Measurements from ENCODE around the gene RFX7.
"Not testable (repeated sequence)": the region's sequence is repeated elsewhere in the genome, so short reads cannot be mapped to it uniquely, and the experiment has no call there.

RFX7 gene

DNA sequence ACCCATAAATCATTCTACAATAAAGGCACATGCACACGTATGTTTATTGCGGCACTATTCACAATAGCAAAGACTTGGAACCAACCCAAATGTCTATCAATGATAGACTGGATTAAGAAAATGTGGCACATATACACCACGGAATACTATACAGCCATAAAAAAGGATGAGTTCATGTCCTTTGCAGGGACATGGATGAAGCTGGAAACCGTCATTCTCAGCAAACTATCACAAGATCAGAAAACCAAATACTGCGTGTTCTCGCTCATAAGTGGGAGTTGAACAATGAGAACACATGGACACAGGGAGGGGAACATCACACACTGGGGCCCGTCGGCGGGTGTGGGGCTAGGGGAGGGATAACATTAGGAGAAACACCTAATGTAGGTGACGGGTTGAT lies 88.4 kb downstream of the RFX7 start:
- TF ChIP-seq ZNF146 (tag by site-specific recombination; IDR thresholded peaks at IDR 0.05): peak; percentile 84
- TF ChIP-seq, protein P1, sequence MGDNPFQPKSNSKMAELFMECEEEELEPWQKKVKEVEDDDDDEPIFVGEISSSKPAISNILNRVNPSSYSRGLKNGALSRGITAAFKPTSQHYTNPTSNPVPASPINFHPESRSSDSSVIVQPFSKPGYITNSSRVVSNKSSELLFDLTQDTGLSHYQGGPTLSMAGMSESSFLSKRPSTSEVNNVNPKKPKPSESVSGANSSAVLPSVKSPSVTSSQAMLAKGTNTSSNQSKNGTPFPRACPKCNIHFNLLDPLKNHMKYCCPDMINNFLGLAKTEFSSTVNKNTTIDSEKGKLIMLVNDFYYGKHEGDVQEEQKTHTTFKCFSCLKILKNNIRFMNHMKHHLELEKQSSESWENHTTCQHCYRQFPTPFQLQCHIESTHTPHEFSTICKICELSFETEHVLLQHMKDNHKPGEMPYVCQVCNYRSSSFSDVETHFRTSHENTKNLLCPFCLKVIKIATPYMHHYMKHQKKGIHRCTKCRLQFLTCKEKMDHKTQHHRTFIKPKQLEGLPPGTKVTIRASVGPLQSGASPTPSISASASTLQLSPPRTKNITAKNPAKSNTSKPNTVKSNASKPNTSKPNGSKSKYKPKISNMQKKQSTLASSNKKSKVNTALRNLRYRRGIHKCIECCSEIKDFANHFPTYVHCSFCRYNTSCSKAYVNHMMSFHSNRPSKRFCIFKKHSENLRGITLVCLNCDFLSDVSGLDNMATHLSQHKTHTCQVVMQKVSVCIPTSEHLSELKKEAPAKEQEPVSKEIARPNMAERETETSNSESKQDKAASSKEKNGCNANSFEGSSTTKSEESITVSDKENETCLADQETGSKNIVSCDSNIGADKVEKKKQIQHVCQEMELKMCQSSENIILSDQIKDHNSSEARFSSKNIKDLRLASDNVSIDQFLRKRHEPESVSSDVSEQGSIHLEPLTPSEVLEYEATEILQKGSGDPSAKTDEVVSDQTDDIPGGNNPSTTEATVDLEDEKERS (tag by site-specific recombination; IDR thresholded peaks at IDR 0.05): peak; percentile 64; the same call in 1 of the 2 replicates
- CTCF ChIA-PET; H3K9me3 ChIP-seq (ENCODE audit: control insufficient read depth, insufficient read depth, low read depth, low read length): not testable (repeated sequence)

DNA sequence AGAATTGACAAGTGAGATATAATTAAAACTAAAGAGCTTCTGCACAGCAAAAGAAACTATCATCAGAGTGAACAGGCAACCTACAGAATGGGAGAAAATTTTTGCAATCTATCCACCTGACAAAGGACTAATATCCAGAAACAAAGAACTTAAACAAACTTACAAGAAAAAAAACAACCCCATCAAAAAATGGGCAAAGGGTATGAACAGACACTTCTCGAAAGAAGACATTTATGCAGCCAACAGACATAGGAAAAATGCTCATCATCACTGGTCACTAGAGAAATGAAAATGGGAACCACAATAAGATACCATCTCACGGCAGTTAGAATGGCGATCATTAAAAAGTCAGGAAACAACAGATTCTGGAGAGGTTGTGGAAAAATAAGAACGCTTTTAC lies 88.9 kb downstream of the RFX7 start:
- H3K9me3 ChIP-seq (ENCODE audit: control insufficient read depth, insufficient read depth, low read depth, low read length); CTCF ChIA-PET; H3K27ac ChIP-seq (ENCODE audit: extremely low read depth, low read depth, low read length); H3K36me3 ChIP-seq (ENCODE audit: control insufficient read depth in 2 of 2, insufficient read depth in 1 of 2, low read length in 2 of 2); POLR2A ChIA-PET; H3K4me1 ChIP-seq (ENCODE audit: control insufficient read depth, insufficient read depth, low read length); H3K4me3 ChIP-seq (ENCODE audit: low read depth, low read length): not testable (repeated sequence)

More for the DNA sequence above, 88.4 kb downstream of the RFX7 start:
- POLR2A ChIA-PET; H3K27ac ChIP-seq (ENCODE audit: extremely low read depth, low read depth, low read length); H3K4me1 ChIP-seq (ENCODE audit: control insufficient read depth, insufficient read depth, low read length); H3K36me3 ChIP-seq (ENCODE audit: control insufficient read depth in 2 of 2, insufficient read depth in 1 of 2, low read length in 2 of 2); H3K4me3 ChIP-seq (ENCODE audit: low read depth, low read length): not testable (repeated sequence)

DNA sequence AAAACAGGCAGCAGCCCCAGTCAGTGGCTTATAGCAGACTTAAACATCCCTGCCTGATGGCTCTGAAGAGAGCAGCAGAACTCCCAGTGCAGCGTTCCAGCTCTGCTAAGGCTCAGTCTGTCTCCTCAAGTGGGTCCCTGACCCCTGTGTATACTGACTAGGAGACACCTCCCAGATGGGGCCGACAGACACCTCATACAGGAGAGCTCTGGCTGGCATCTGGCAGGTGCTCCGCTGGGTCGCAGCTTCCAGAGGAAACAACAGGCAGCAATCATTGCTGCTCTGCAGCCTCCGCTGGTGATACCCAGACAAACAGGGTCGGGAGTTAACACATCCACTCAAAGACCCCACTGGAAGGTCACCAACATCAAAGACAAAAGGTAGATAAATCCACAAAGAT lies 93.5 kb downstream of the RFX7 start:
- Histone ChIP-seq H3K4me1 (ENCODE audit: control insufficient read depth, insufficient read depth, low read length) (no peaks in the 10 kb centered on the region), H3K9me3 (ENCODE audit: control insufficient read depth, insufficient read depth, low read depth, low read length) (no peaks in the 10 kb centered on the region; the same call in 1 of the 2 replicates), H3K27ac (ENCODE audit: extremely low read depth, low read depth, low read length) (no peak overlapping the region), H3K4me3 (ENCODE audit: low read depth, low read length) (no peak overlapping the region), H3K36me3 (ENCODE audit: control insufficient read depth in 2 of 2, insufficient read depth in 1 of 2, low read length in 2 of 2) (no peaks in the 10 kb centered on the region)
- TF ChIP-seq ZNF561 (tag by site-specific recombination; IDR thresholded peaks at IDR 0.05; ENCODE audit: borderline replicate concordance): no peak
- CTCF ChIA-PET: no interaction called here
- POLR2A ChIA-PET: no interaction called here

DNA sequence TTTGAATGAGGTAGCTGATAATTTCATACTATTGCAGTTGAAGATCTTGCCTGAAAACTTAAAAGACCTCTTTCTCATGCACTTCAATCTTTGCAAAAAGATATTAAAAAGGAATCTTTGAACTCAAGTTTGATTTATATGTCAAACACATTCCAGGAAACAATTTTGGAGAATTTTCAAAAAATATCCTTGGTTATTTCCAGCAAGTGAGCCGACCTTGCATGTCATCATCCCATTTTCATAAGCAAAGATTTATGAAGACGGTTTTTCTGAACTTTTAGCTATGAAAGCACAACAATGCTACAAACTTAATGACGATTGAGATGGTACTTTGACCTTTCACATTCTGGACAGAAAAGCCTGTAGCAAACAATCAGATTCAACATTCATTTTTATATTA lies 95.6 kb downstream of the RFX7 start:
- CTCF ChIA-PET: no interaction called here
- Histone ChIP-seq H3K36me3 (ENCODE audit: control insufficient read depth in 2 of 2, insufficient read depth in 1 of 2, low read length in 2 of 2) (no peaks in the 10 kb centered on the region), H3K27ac (ENCODE audit: extremely low read depth, low read depth, low read length) (no peak overlapping the region), H3K9me3 (ENCODE audit: control insufficient read depth, insufficient read depth, low read depth, low read length) (no peaks in the 10 kb centered on the region; the same call in 1 of the 2 replicates), H3K4me3 (ENCODE audit: low read depth, low read length) (no peak overlapping the region), H3K4me1 (ENCODE audit: control insufficient read depth, insufficient read depth, low read length) (no peaks in the 10 kb centered on the region)
- TF ChIP-seq HOXC10 (CRISPR knock-in tag; IDR thresholded peaks at IDR 0.05) (no peak), ZNF155 (tag by site-specific recombination; IDR thresholded peaks at IDR 0.05) (no peak), ZNF701 (tag by site-specific recombination; IDR thresholded peaks at IDR 0.05) (no peak), ZNF623 (tag by site-specific recombination; IDR thresholded peaks at IDR 0.05) (no peak)
- POLR2A ChIA-PET: interaction anchor here (0.6 kb wide), 1 partner anchor 86 kb away, joined by 11 read pairs; no protein-coding TSS in a partner anchor

DNA sequence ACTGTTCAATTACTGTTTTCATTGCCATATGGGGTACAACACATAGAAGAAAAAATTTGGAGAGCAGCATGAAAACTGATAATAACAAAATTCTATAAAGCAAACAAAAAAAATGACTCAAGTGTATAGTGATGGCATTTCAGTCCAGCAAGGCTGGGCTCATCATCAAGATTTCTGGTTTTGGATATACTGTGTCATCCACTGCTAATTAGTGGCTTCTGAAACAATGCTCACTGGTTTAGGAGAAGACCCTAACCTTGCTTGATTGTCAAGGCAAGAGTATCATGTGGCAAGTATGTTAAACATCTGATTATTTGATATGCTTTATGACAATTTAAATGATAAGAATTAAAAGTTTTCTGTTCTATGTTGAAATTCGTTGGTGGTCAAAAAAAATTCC lies 96.9 kb downstream of the RFX7 start:
- Histone ChIP-seq H3K9me3 (ENCODE audit: control insufficient read depth, insufficient read depth, low read depth, low read length) (no peaks in the 10 kb centered on the region; the same call in 1 of the 2 replicates), H3K4me1 (ENCODE audit: control insufficient read depth, insufficient read depth, low read length) (no peaks in the 10 kb centered on the region), H3K27ac (ENCODE audit: extremely low read depth, low read depth, low read length) (no peak overlapping the region), H3K4me3 (ENCODE audit: low read depth, low read length) (no peak overlapping the region), H3K36me3 (ENCODE audit: control insufficient read depth in 2 of 2, insufficient read depth in 1 of 2, low read length in 2 of 2) (peaks cover 5 to 10% of the 10 kb centered on the region in 2 experiments; a peak in 1 of 3 replicates)
- CTCF ChIA-PET: no interaction called here
- POLR2A ChIA-PET: no interaction called here
- TF ChIP-seq ZNF549 (tag by site-specific recombination; IDR thresholded peaks at IDR 0.05) (no peak), KLF1 (tag by site-specific recombination; IDR thresholded peaks at IDR 0.05) (no peak), ZNF184 (tag by site-specific recombination; IDR thresholded peaks at IDR 0.05) (no peak), ZNF426 (tag by site-specific recombination; IDR thresholded peaks at IDR 0.05) (no peak), ZNF561 (tag by site-specific recombination; IDR thresholded peaks at IDR 0.05; ENCODE audit: borderline replicate concordance) (no peak), ZNF529 (tag by site-specific recombination; IDR thresholded peaks at IDR 0.05; ENCODE audit: insufficient replicate concordance) (no peak), WT1 (tag by site-specific recombination; IDR thresholded peaks at IDR 0.05) (no peak), ZNF626 (tag by site-specific recombination; IDR thresholded peaks at IDR 0.05) (no peak), ZNF558 (tag by site-specific recombination; IDR thresholded peaks at IDR 0.05) (no peak), ZNF211 (tag by site-specific recombination; IDR thresholded peaks at IDR 0.05; ENCODE audit: low read depth) (no peak)
- TF ChIP-seq, protein P1 (tag by site-specific recombination; IDR thresholded peaks at IDR 0.05): no peak
- TF ChIP-seq, protein P2, sequence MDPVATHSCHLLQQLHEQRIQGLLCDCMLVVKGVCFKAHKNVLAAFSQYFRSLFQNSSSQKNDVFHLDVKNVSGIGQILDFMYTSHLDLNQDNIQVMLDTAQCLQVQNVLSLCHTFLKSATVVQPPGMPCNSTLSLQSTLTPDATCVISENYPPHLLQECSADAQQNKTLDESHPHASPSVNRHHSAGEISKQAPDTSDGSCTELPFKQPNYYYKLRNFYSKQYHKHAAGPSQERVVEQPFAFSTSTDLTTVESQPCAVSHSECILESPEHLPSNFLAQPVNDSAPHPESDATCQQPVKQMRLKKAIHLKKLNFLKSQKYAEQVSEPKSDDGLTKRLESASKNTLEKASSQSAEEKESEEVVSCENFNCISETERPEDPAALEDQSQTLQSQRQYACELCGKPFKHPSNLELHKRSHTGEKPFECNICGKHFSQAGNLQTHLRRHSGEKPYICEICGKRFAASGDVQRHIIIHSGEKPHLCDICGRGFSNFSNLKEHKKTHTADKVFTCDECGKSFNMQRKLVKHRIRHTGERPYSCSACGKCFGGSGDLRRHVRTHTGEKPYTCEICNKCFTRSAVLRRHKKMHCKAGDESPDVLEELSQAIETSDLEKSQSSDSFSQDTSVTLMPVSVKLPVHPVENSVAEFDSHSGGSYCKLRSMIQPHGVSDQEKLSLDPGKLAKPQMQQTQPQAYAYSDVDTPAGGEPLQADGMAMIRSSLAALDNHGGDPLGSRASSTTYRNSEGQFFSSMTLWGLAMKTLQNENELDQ (tag by site-specific recombination; IDR thresholded peaks at IDR 0.05; ENCODE audit: low read depth): no peak

Measured in HEK293 (cell line).